Measurements from ENCODE around the gene CEP89.
"Not testable (repeated sequence)": the region's sequence is repeated elsewhere in the genome, so short reads cannot be mapped to it uniquely, and the experiment has no call there.

Gene CEP89

GRCh38 chr19:32971715-32972540 lies at the start of gene CEP89, which contains the start of gene FAAP24:
Gene CEP89, minus strand, starts transcription at chr19:32971958. Its CDS starts 84 bp downstream, at chr19:32971874.
Gene FAAP24, plus strand, starts transcription at chr19:32972242. Its CDS starts 955 bp downstream, at chr19:32973197.
- DNase-seq (ENCODE audit: low read depth): peak; percentile 98
- peak within 1 kb of the TSS; percentile 93 for H3K4me3 ChIP-seq (ENCODE audit: low read length)
- no peak for TF ChIP-seq CTCF (conservative IDR thresholded peaks at IDR 0.05; ENCODE audit: low read depth, low read length)

- DNase-seq (ENCODE audit: low read depth); H3K4me3 ChIP-seq (ENCODE audit: low read length): not testable (repeated sequence)
Measured at GRCh38 chr19:33010891-33011290, 39.1 kb upstream of the CEP89 start.

DNA sequence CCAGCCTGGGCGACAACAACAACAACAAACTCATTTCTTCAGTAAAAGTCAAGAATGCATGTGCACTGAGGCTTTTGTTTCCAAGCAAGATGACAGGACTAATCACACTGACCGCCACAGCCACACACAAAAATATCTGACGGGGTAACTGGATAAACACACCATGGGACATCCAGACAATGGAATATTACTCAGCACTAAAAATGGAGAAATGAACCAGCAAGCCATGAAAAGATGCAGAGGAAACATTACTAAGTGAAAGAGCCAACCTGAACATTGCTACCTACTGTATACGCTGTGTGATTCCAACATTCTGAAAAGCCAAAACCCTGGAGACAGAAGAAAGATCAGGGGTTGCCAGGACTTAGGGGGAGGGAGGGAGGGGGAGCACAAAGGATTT lies 37.0 kb upstream of the CEP89 start:
- no peak overlapping the region for H3K4me3 ChIP-seq (ENCODE audit: low read length)
- DNase-seq (ENCODE audit: low read depth): no peak

GRCh38 chr19:33005440-33005839 lies 33.7 kb upstream of the CEP89 start:
- DNase-seq (ENCODE audit: low read depth): no peak

More for the DNA sequence above, 37.0 kb upstream of the CEP89 start:
- no peak for TF ChIP-seq CTCF (conservative IDR thresholded peaks at IDR 0.05; ENCODE audit: low read depth, low read length)

GRCh38 chr19:33003424-33004024 lies 31.8 kb upstream of the CEP89 start:
- DNase-seq (ENCODE audit: low read depth); H3K4me3 ChIP-seq (ENCODE audit: low read length): not testable (repeated sequence)

More at GRCh38 chr19:33005440-33005839, 33.7 kb upstream of the CEP89 start:
- H3K4me3 ChIP-seq (ENCODE audit: low read length): no peak overlapping the region
- no peak for TF ChIP-seq CTCF (conservative IDR thresholded peaks at IDR 0.05; ENCODE audit: low read depth, low read length)

GRCh38 chr19:33002126-33002865 lies 30.5 kb upstream of the CEP89 start:
- DNase-seq (ENCODE audit: low read depth); H3K4me3 ChIP-seq (ENCODE audit: low read length): not testable (repeated sequence)

- no peak for DNase-seq (ENCODE audit: low read depth)
- TF ChIP-seq CTCF (conservative IDR thresholded peaks at IDR 0.05; ENCODE audit: low read depth, low read length): no peak
- H3K4me3 ChIP-seq (ENCODE audit: low read length): no peak overlapping the region
Measured at GRCh38 chr19:33000910-33001309, 29.2 kb upstream of the CEP89 start.

- H3K4me3 ChIP-seq (ENCODE audit: low read length): no peak overlapping the region
- no peak for DNase-seq (ENCODE audit: low read depth)
- TF ChIP-seq CTCF (conservative IDR thresholded peaks at IDR 0.05; ENCODE audit: low read depth, low read length): no peak
Measured at GRCh38 chr19:33000510-33000909, 28.8 kb upstream of the CEP89 start.

All from retinal pigment epithelial cell (primary cell).